Endometrial microvascular endothelial cells (primary cell): Measurements from ENCODE around the gene BEST2. TPM values are rescaled to one million over a fixed set of nuclear protein-coding genes. Genes with fewer than 3 reads are reported as not detected.
"Not testable (repeated sequence)": the region's sequence is repeated elsewhere in the genome, so short reads cannot be mapped to it uniquely, and the experiment has no call there.

Experiments
- in situ Hi-C: cut with HindIII; loops from 2 replicates; pipeline ENCODE4 v1.10.0; 2017; ENCODE audit warnings: low sequenced_read_pairs, low pct_unique_long_range_greater_than_20kb; ENCODE audit errors: inconsistent ontology term
- total RNA-seq: library from RNA; depleted of rRNA; stranded (reverse); fragments of >200 nt; gene quantifications from one replicate; pipeline ENCODE4 v1.2.3, GENCODE V29; 2015; ENCODE audit errors: inconsistent ontology term

Gene BEST2
- total RNA-seq, 1 donor from 2014 or later = not detected

GRCh38 chr19:12793290-12794195, 42.0 kb downstream of the BEST2 start:
- in situ Hi-C loops = no loop called here

- in situ Hi-C loops = no loop called here
These were observed 42.8 kb downstream of the BEST2 start for GRCh38 chr19:12794196-12794941.

DNA sequence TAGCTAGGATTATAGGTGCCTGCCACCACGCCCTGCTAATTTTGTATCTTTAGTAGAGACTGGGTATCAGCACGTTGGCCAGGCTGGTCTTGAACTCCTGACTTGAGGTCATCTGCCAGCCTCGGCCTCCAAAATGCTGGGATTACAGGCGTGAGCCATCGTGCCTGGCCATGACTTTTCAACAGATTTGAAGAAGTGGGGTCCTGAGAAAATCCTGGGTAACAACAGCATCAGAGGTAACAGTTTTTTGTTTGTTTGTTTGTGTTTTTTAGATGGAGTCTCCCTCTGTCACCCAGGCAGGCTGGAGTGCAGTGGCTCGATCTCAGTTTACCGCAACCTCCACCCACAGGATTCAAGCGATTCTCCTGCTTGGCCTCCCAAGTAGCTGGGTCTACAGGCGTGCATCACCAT, 43.4 kb downstream of the BEST2 start:
- in situ Hi-C loops = no loop called here

DNA sequence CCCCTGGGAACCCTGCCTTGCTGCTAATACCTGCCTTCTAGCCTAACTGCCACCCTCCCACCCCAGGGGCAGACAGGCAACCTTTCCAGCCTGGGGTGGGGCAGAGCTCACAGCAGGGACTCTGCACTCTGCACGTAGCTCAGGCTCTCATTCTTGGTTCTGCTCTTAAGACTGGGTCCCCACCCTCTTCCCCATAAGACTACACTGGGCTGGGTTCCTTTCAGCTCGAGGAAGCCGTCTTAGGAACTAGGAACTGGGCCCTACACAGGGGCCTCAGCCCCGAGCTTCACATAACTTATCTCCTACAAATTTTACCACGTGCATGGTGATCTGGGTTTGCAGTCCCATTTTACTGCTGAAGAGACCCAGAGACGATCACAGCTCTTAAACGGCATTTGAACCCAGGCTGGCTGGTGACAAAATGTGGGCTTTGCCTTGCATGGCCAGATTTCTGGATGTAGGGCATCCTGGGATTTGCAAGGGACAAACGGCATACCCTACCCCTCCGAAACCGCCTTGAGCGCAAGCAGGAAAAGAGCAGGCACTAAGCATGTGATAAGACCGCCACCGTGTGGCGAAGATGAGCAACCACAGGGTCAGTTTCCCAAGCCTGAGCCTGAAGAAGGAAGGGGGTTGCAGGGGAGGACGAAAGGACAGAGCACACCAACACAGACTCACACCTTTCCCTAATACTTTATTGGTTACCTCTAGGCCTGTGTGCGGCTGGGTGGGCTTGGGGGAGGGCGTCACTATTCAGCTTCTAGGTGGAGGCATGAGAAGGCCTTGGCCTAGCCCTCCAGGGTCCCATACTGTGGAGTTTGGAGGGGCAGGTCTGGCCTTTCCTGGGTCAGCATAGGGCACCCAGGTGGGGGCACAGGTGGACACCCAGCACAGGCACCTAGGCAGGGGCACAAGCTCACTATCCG, 44.8 kb downstream of the BEST2 start:
- in situ Hi-C loops = no loop called here

DNA sequence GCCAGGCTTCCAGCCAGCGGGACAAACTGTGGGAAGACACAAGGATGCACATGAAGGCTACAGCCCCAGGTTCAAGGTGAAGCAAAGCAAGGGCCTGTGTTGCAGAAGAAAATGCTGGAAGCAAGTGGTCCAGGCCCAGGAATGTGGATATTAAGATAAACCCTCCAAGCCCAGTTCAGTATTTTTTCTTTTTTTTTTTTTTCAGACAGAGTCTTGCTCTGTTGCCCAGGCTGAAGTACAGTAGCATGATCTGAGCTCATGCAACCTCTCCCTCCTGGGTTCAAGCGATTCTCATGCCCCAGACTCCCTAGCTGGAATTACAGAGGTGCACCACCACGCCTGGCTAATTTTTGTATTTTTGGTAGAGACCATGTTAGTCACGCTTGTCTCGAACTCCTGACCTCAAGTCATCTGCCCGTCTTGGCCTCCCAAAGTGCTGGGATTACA, 45.6 kb downstream of the BEST2 start:
- in situ Hi-C loops = no loop called here

GRCh38 chr19:12797607-12798006, 46.0 kb downstream of the BEST2 start:
- in situ Hi-C loops = not testable (repeated sequence)

DNA sequence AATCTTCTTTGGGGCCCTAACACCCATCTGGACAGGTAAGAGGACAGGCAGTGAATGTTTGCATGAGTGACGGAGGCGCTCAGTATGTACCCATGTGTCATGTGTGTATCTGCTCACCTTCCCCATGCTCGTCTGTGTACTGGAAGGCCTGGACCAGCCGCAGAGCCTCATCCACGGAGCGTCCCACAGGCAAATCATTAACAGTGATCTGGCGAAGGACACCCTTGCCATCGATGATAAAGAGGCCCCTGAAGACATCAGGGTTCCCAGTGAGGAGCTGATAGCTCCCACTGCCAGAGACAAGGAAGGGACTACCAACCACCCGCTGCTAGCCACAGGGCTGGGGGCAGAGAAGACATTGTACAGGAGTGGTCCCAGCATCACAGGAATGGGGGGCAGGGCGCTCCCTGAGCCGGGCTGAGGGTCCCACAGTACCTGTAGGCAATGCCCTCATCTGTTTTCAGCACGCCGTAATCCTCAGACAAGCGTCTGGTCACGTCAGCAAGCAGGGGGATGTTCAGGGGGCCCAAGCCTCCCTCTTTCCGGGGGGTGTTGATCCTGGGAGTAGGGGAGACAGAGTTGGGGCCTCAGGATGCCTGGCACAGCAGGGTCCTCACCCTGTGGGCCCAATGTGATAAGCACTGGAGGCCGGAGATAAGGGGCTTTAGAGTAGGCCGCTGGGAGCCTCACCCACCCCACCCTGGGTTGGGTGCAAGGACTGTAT, 48.3 kb downstream of the BEST2 start:
- in situ Hi-C loops = no loop called here

DNA sequence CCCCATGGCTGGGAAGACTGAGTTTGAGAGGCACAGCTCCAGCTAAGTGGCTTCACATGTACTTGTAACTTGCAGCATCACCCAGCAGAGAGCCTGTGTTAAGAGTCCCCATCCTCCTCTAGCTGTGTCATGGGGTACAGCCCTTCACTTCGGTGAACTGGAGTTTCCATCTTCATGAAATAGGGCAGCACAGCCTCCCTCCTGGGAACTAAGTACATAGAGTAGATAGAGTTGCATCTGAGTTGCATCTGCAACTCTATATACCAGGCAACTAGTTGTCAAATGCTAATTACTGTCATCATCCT, 48.8 kb downstream of the BEST2 start:
- in situ Hi-C loops = no loop called here

- in situ Hi-C loops = no loop called here
These were observed 49.4 kb downstream of the BEST2 start for GRCh38 chr19:12800923-12801465.

DNA sequence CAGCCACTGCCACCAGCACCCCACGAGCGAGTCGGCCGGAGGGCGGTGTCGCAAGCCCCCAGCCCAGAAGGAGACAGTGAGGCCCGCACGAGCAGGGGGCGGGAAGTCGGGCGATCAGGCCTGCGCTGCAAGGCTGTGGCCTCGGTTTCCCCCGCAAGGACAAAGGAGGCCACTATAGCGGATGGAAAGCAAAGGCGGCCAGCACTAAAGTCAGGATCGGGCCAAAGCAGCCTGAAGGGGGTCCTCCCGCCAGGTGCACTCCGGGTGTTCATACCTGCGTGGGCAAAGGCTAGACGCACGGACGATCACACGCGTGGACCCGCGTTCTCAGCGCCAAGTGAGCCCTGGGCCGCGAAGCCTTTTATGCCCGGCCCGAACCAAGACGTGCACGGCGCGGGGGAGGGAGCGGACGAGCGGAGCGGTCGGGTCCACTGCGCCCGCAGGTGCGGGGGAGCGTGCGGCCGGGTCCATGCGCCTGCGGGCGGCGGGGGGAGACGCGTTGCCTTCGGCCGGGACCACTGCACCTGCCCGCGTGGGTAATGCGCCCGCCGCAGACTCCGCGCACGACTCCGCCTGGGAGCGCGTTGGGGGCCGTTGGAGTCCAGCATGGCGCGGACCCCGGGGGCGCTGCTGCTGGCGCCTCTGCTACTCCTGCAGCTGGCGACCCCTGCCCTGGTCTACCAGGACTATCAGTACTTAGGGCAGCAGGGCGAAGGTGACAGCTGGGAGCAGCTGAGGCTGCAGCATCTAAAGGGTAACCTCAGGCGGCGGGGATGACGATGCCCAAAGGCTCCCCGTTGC, 50.1 kb downstream of the BEST2 start, which contains the start of the genes PRDX2 and THSD8:
Gene PRDX2 (minus strand): TSS at position 335 of the 801 bp plus-strand sequence. CDS start 539 bp downstream, outside the sequence.
Gene THSD8 (plus strand): TSS at position 604 of the 801 bp plus-strand sequence. CDS start 3 bp downstream, at position 607.
- in situ Hi-C loops = no loop called here

DNA sequence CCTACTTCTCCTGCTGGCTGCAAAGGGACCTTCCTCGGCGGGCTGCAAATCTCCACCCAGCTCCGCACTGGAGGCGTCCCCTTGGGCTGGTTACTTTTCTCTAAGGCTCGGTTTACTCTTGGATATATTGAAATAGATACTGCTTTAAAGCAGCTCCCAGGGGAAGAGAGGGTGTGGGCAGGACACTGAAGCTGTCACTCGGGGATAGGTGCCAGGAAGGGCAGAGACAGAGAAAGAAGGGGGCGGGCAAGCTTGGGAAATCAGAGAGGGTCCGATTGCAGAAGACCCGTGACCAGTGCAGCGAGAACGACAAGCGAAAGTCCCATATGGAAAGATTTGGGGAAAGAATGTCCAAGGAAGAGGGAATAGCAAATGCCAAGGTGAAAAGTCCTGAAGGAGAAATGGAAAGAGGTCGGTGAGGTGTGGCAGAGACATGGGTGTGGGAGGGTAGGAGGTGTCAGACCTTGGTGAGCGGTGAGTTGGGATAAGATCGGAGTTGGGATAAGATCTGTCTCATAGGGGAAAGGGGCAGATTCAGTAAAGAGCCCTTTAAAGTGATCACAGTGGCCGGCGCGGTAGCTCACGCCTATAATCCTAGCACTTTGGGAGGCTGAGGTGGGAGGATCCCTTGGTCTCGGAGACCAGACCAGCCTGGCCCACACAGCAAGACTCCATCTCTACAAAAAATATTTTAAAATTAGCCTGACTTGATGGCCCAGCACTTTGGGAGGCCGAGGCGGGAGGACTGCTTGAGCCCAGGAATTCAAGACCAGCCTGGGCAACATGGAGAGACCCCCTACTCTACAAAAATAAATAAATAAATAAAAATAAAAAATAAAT, 50.9 kb downstream of the BEST2 start:
- in situ Hi-C loops = no loop called here

DNA sequence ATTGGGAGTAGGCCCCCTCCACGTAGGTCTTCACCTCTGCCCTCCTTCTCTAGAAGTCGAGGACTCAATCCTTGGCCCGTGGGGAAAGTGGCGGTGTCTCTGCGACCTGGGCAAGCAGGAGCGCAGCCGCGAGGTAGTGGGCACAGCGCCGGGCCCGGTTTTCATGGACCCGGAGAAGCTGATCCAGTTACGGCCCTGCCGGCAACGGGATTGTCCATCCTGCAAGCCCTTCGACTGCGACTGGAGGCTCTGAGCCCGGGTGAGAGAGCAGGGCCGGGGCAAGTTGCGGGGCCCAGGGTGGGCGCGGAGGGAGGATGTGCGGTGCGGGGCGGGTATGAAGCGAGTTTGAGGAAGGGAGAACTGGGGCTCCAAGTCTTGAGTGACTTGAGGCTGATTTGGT, 52.5 kb downstream of the BEST2 start:
- in situ Hi-C loops = no loop called here

DNA sequence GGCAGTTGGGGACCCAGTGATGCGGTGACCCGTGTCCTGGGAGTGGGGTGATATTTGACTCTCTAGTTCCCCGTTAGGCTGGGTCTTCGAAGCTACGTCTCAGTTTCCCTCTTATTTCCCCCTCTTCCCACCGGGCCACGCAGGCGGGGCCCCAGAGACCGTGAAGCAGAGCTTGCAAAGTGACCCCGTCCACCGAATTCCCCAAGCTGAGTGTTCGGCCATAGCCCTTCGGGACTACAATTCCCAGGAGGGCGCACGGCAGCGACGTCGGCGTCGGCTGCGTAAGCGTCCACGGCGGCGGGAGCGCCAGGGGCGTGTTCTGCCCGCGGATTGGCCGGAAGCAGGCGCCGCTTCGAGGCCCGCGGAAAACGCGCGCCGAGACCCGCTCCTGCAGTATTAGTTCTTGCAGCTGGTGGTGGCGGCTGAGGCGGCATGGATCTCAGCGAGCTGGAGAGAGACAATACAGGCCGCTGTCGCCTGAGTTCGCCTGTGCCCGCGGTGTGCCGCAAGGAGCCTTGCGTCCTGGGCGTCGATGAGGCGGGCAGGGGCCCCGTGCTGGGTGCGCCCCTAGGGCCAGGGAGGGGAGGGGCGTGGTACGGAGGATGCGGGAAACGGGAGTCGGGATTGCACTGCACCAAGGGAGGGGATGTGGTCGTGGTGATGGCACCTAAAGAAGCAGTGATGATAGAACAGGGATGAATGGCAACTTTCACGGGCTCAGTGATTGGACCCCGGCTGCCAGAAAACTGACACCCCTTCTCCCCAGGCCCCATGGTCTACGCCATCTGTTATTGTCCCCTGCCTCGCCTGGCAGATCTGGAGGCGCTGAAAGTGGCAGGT, 54.9 kb downstream of the BEST2 start, which contains the start of gene RNASEH2A:
Gene RNASEH2A (plus strand): TSS at position 343 of the 840 bp plus-strand sequence. CDS start 90 bp downstream, at position 433.
- in situ Hi-C loops = no loop called here
